Testis (tissue), 3 donors: ENCODE measurements around the gene NPM1. TPM values are rescaled to one million over a fixed set of nuclear protein-coding genes. Genes with fewer than 3 reads are reported as not detected.

Experiments
- DNase-seq: peaks from one replicate; pipeline ENCODE4 v3.0.0-alpha.2; 2019
- H3K27ac ChIP-seq, 2 donors: fragments of 200-600 bp; sonication (generic); one replicate each; pipeline ENCODE4 v1.5.1; 2019
- H3K27me3 ChIP-seq: fragments of 200-600 bp; sonication (generic); one replicate; pipeline ENCODE4 v1.5.1; 2019
- H3K36me3 ChIP-seq: fragments of 200-600 bp; sonication (generic); one replicate; pipeline ENCODE4 v1.5.1; 2017; ENCODE audit warnings: low read depth; ENCODE audit errors: missing control alignments
- H3K4me1 ChIP-seq: fragments of 200-600 bp; sonication (generic); one replicate; pipeline ENCODE4 v1.5.1; 2019
- H3K4me3 ChIP-seq, 2 donors: fragments of 200-600 bp; sonication (generic); one replicate each; pipeline ENCODE4 v1.5.1; 2017 to 2019
- H3K9me3 ChIP-seq: fragments of 200-600 bp; sonication (generic); one replicate; pipeline ENCODE4 v1.5.1; 2017
- CTCF ChIP-seq, 3 experiments: fragments of 450-650 bp in 2 of 3; fragments of 200-600 bp in 1 of 3; sonication (generic) in 1 of 3; IDR thresholded peaks; one replicate each; pipeline ENCODE4 v1.5.1; 2016 to 2019; ENCODE audit warnings: antibody characterized with exemption in 3 of 3, mild to moderate bottlenecking in 2 of 3, moderate library complexity in 1 of 3
- POLR2A ChIP-seq: fragments of 450-650 bp; IDR thresholded peaks from one replicate; pipeline ENCODE4 v1.6.1; 2017; ENCODE audit warnings: antibody characterized with exemption, mild to moderate bottlenecking, moderate library complexity
- WGBS, 2 donors: methylation state at CpG; one replicate each; pipeline ENCODE4 v1.1.5; 2018; 5-methylcytosine and 5-hydroxymethylcytosine counted together
- intact Hi-C: fragments of 100-400 bp; cut with DNase I; formaldehyde crosslinking; loops from one replicate; pipeline ENCODE4 v1.15.1; 2023; ENCODE audit warnings: low total_unique reads
- polyA plus RNA-seq: library from polyadenylated mRNA; stranded (reverse); fragments of 350-450 nt; fragmentation: Illumina TruSeq; extraction: RNeasy Lipid Tissue Mini Kit (QIAGEN cat#74804); gene quantifications from one replicate; pipeline ENCODE4 v1.2.3, GENCODE V29; 2014; ENCODE audit warnings: low read depth, low replicate concordance; ENCODE audit not compliant: insufficient read depth
- total RNA-seq, 2 donors: library from RNA; depleted of rRNA; stranded (reverse); fragments of >200 nt; gene quantifications; one replicate each; pipeline ENCODE4 v1.2.3, GENCODE V29; 2016

The NPM1 gene
- total and polyA plus RNA-seq, 3 donors from 2014 or later = 398 to 835 (median 430) TPM

- no peak overlapping the region for H3K27ac ChIP-seq
- no peaks in the 10 kb centered on the region for H3K9me3 ChIP-seq
- TF ChIP-seq CTCF (IDR thresholded peaks at IDR 0.05) (no peak), POLR2A (no peak)
- no peaks in the 10 kb centered on the region for H3K36me3 ChIP-seq
- intact Hi-C loops = no loop called here
- H3K4me3 ChIP-seq = no peak overlapping the region
- no peaks in the 10 kb centered on the region for H3K4me1 ChIP-seq
- no peak for DNase-seq
- H3K27me3 ChIP-seq = no peaks in the 10 kb centered on the region
- 94 to 95% methylated on average over 4 of the region's 4 CpGs for WGBS, 2 donors
Measured at GRCh38 chr5:171434874-171435273, 47.2 kb downstream of the NPM1 start.

- Histone ChIP-seq H3K4me3 (no peak overlapping the region), H3K36me3 (no peaks in the 10 kb centered on the region), H3K27ac (no peak overlapping the region), H3K9me3 (no peaks in the 10 kb centered on the region), H3K4me1 (no peaks in the 10 kb centered on the region), H3K27me3 (no peaks in the 10 kb centered on the region)
- intact Hi-C loops = no loop called here
- DNase-seq = no peak
- TF ChIP-seq POLR2A (no peak), CTCF (IDR thresholded peaks at IDR 0.05) (no peak)
- 94 to 99% methylated on average over 9 to 20 of the region's 20 CpGs for WGBS, 2 donors
Measured at GRCh38 chr5:171435908-171436307, 48.3 kb downstream of the NPM1 start.

- no peaks in the 10 kb centered on the region for H3K9me3 ChIP-seq
- no peaks in the 10 kb centered on the region for H3K4me1 ChIP-seq
- no peak overlapping the region for H3K27ac ChIP-seq
- no peak for DNase-seq
- 91 to 95% methylated on average over 8 to 12 of the region's 13 CpGs for WGBS, 2 donors
- TF ChIP-seq POLR2A (no peak), CTCF (IDR thresholded peaks at IDR 0.05) (no peak)
- H3K36me3 ChIP-seq = no peaks in the 10 kb centered on the region
- no peaks in the 10 kb centered on the region for H3K27me3 ChIP-seq
- no peak overlapping the region for H3K4me3 ChIP-seq
- intact Hi-C loops = no loop called here
Measured at GRCh38 chr5:171436804-171437285, 49.2 kb downstream of the NPM1 start.

- intact Hi-C loops = no loop called here
- H3K4me3 ChIP-seq = no peak overlapping the region
- no peaks in the 10 kb centered on the region for H3K4me1 ChIP-seq
- H3K36me3 ChIP-seq = no peaks in the 10 kb centered on the region
- 87 to 90% methylated on average over 14 of the region's 14 CpGs for whole genome bisulfite sequencing, 2 donors
- H3K27ac ChIP-seq = no peak overlapping the region
- TF ChIP-seq CTCF (IDR thresholded peaks at IDR 0.05) = no peak
- no peak for TF ChIP-seq POLR2A
- DNase-seq = no peak
- H3K27me3 ChIP-seq = no peaks in the 10 kb centered on the region
- H3K9me3 ChIP-seq = no peaks in the 10 kb centered on the region
Measured at GRCh38 chr5:171437286-171437821, 49.7 kb downstream of the NPM1 start.

- TF ChIP-seq CTCF (IDR thresholded peaks at IDR 0.05) = no peak
- no peak for TF ChIP-seq POLR2A
- Histone ChIP-seq H3K27me3 (no peaks in the 10 kb centered on the region), H3K36me3 (no peaks in the 10 kb centered on the region), H3K4me3 (no peak overlapping the region), H3K27ac (no peak overlapping the region), H3K4me1 (no peaks in the 10 kb centered on the region), H3K9me3 (no peaks in the 10 kb centered on the region)
- no peak for DNase-seq
- WGBS, 2 donors = 72 to 88% methylated on average over 3 to 4 of the region's 4 CpGs
- intact Hi-C loops = no loop called here
Measured at GRCh38 chr5:171438738-171439137, 51.1 kb downstream of the NPM1 start.
